GM18873 (cell line): ENCODE measurements around the gene DGKD.

Experiments used
- ATAC-seq: cut with Tn5 transposase; IDR thresholded peaks from one replicate; pipeline ENCODE4 v1.9.1; 2021; ENCODE audit warnings: mild to moderate bottlenecking, moderate library complexity, moderate number of reproducible peaks; ENCODE audit not compliant: unreplicated experiment, low FRiP score

DGKD gene, protein sequence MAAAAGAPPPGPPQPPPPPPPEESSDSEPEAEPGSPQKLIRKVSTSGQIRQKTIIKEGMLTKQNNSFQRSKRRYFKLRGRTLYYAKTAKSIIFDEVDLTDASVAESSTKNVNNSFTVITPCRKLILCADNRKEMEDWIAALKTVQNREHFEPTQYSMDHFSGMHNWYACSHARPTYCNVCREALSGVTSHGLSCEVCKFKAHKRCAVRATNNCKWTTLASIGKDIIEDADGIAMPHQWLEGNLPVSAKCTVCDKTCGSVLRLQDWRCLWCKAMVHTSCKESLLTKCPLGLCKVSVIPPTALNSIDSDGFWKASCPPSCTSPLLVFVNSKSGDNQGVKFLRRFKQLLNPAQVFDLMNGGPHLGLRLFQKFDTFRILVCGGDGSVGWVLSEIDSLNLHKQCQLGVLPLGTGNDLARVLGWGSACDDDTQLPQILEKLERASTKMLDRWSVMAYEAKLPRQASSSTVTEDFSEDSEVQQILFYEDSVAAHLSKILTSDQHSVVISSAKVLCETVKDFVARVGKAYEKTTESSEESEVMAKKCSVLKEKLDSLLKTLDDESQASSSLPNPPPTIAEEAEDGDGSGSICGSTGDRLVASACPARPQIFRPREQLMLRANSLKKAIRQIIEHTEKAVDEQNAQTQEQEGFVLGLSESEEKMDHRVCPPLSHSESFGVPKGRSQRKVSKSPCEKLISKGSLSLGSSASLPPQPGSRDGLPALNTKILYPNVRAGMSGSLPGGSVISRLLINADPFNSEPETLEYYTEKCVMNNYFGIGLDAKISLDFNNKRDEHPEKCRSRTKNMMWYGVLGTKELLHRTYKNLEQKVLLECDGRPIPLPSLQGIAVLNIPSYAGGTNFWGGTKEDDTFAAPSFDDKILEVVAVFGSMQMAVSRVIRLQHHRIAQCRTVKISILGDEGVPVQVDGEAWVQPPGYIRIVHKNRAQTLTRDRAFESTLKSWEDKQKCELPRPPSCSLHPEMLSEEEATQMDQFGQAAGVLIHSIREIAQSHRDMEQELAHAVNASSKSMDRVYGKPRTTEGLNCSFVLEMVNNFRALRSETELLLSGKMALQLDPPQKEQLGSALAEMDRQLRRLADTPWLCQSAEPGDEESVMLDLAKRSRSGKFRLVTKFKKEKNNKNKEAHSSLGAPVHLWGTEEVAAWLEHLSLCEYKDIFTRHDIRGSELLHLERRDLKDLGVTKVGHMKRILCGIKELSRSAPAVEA

DNA sequence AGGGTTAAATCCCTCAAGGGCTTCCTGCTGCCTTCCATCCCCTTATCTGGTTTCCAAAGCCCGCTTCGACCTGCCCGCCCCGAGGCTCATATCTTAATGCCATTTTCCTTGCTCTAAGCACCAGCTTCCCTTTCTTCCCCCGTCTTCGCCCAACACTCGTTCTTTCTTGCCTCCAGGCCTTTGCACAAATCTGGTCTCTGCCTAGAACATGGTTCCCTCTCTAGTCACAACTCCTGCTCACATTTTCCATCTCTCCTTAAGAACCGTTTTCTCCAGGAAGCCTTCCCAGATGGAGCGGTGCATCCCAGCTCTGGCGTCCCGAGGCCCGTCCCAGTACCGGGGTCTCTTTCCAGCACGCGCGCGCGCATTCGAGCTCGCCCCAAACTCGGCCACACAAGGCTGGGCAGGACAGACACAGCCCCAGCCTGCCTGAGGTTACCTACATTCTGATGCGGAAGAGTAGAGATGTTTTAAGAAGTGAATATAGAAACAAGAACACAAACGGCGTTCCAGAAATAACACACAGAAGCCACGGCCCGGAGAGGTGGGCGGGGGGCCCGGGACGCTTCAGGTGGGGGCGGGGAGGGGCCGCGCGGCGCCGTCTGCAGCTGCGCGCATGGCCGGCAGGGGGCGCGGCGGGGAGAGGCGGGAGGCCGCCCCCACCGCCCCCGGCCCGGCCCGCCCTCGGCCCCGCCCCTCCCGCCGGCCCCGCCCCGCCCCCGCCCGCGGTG lies at the start of gene DGKD:
Gene DGKD (plus strand): TSS at position 726 of the 731 bp plus-strand sequence. CDS start 25 bp downstream, outside the sequence.
- ATAC-seq: no peak

DNA sequence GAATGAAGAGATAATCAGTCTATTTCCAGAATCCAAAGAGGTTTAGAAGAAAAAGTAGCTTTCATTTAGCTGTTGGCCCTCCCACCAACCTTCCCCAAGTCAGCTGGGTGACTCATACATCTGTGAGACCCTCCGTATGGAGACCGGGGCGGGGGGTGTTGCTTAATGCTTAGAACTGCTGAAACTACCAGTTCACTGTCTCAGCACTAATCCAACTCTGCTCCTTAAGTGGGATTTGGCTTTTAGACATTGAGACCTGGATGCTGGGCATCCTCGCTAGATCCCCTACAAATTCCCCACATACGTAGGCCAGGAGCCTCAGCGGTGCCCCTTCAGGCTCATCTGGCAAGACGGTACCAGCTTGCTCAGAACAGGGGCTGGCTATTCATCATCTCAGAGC lies 46.7 kb upstream of the DGKD start, which contains the start of gene SAG:
Gene SAG (plus strand): TSS at position 252 of the 400 bp plus-strand sequence. CDS start 1,374 bp downstream, outside the sequence.
- ATAC-seq: no peak

DNA sequence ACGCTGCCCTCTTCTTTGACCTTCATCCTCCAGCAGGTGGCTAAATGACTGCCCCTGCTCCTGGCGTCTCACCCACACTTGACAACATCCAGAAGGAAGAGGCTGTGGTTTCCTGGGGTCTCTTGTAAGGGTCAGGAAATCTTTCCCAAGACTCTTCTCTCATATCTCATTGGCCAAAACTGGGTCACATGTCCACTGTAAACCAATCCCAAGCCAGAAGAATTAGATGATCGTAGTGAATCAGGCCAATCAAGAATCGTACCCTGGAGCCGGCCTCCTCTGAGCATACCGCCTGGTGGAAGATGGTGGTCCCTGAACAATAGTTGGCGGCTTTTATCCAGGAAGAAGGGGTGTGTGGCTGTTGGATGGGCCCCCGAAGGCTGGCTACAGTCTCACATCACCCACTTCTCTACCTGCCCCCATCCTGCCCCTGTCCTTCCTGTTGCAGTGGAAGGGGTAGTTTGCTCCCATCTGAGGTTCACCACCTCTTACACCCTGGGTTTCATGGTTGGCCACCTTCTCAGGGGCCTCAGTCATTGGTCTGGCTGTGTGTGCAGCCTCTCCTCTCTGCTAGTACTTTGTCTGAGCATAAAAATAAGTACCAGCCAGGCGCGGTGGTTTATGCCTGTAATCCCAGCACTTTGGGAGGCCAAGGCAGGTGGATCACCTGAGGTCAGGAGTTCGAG lies 42.9 kb upstream of the DGKD start:
- no peak for ATAC-seq

DNA sequence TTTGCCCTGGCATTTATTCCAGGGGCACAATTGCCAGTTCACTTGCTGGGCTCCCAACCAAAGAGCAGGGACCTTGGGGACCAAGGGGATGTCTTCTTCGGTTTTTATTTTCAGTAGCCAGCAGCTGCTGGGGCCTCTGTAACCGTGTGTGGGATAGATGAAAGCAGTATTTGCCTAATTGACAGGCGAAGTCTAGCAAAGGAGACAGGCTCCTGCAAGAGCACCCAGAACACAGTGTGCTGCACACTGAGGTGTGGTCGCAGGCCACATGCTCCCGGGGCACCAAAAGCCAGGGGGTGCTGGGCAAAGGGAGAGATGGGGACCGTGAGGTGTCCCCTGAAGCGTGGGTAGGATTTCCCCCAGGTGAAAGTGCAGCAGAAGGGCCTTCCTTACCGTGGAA lies 41.4 kb upstream of the DGKD start:
- ATAC-seq: no peak

DNA sequence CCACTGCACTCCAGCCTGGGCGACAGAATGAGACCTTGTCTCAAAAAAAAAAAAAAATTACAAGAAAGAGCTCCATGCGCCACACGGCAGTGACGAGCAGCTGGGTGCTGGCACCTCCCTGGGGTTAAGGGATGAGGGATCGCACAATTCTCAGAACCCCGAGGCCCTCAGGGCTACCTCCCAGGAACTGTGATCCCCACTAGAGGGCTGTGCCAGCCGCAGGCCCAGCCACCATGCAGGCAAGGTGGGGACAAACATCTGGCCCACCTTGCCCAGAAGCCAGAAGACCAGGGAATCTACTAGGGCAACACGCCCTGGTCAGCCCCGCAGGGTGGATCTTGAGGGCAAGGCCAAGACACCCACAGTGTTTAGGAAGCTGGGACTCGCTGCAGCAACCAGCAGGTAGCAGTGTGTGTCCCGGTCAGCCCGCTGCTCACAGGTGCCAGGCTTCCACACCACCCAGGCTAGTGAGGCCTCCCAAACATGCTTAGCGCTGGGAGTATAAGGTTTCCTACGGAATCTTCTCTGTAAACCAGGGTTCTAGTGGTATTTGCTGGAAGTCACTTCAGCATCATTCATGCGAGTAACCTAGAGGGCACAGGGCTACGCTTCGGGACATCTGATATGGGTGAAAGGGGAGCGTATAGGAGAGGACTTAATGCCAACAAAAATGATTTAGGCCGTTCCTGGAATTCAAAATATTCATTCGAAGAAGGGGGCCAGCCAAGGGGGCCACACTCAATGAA lies 39.9 kb upstream of the DGKD start:
- no peak for ATAC-seq

DNA sequence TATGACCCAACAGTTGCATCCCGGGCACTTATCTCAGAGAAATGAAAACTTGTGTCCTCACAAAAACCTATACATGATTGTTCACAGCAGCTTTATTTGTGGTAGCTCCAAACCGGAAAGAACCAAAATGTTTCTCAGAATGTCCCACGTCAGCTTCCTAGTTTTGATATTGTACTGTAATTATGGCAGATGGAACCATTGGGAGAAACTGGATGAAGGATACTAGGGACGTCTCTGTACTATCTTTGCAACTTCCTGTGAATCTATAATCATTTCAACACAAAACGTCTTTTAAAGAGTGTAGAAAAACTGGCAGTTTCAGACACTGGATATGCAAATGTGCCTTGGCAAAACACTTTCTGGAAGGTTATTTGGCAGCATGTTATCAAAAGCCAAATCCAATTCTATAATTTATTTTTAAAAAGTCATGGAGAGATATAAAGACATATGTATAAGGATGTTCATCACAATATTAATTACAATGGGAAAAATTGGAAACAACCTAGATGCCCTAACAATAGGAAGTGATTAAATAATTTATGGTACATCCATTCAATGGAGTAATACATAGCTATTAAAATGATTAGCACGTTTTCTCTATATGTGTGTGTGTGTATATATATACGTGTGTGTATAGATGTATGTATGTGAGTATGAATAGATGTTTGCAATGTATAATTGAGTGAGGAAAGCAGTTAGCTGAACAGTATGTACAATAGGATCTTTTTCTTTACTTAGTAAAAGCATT lies 36.9 kb upstream of the DGKD start:
- no peak for ATAC-seq

DNA sequence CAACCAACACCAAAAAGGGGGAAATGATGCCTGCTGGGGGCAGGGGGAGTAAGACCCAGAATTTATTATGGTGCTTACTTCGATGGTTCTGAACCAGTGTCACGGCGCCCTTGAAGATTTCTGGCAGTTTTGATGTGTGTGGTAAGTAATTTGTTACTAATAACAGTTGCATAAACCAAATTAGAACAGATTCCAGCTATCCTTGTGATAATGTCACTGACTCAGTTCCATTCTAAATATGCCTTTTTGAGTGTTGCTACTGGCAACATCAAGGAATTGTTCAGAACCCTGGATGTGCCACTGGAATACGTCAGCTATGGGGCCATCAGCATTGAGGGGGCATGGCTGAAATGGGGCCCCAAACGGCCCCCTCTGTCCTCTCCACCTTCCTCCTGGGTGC lies 35.0 kb upstream of the DGKD start:
- ATAC-seq: no peak

DNA sequence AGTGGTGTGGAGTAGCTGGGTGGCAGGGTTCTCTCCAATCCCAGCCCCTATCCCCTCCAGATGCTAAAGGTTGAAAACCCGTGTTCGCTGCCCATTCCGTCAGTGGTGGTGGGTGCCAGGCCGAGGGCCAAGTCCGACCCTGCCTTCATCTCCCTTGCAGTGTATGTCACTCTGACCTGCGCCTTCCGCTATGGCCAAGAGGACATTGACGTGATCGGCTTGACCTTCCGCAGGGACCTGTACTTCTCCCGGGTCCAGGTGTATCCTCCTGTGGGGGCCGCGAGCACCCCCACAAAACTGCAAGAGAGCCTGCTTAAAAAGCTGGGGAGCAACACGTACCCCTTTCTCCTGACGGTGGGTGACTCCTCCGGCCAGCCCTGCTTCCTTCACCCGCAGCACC lies 33.8 kb upstream of the DGKD start:
- ATAC-seq: no peak

DNA sequence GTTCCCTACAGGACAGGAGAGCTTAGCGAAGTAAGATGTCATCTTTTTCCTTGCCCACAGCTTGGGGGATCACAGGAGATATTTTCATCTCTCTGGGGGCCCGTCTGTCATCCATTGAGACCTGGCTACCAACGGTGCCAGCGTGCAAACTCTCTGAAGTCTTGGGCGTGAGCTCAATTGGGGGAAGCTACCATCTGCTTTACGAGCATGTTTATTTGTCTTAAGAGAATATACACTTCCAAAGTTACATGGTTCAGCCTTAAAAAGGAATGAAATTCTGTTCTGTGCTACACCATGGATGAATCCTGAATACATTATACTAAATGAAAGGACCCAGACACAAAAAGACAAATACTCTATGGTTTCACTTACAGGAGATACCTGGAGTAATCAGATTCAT lies 33.1 kb upstream of the DGKD start:
- ATAC-seq: no peak

DNA sequence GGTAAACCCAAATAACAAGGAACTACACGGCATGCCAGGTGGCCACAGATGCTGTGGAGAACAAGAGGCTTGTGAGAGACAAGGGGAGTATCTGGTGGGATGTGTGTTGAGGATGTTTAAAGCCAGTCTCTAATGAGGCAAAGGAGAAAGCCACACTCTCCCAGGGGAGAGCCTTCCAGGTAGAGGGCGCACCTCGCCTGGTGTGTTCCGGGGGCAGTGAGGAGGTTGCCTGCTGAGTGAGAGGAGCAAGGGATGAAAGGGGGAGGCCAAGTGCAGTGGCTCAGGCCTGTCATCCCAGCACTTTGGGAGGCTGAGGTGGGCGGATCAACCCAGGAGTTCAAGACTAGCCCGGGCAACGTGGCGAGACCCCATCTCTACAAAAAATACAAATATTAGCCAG lies 30.4 kb upstream of the DGKD start:
- no peak for ATAC-seq

DNA sequence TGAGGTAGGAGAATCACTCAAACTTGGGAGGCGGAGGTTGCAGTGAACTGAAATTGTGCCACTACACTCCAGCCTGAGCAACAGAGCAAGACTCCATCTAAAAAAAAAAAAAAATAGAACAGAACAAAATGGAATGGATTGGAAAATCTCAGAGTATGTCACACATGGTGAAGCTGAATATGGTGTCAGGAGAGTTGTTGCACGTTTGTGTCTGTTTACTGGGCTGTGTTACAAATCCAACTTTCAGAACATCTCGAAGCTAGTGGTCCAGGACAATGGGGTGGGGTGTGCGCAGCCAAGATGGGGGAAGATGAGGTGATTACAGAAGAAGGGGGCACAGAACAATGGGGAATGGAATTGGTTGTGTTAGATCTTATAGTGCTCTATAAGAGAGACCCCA lies 29.0 kb upstream of the DGKD start:
- ATAC-seq: no peak

DNA sequence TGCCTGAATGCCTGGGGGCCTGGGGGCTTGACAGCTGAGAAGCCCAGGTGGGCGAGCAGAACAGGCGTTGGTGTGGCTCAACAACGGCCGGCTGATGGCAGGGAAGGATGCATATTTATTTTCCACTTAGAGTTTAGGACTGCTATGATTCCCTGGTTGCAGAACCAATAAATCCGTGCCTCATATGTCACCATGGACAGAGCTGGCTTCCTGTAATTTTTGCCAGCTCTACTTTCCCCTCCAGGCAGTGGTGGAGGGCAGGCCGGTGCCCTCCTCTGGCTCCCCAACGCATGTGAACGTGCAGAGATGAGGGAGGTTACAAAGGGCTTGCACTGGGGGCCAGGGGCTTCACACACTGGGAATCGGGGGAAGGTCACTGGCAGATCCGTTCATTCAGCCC lies 28.5 kb upstream of the DGKD start:
- no peak for ATAC-seq

DNA sequence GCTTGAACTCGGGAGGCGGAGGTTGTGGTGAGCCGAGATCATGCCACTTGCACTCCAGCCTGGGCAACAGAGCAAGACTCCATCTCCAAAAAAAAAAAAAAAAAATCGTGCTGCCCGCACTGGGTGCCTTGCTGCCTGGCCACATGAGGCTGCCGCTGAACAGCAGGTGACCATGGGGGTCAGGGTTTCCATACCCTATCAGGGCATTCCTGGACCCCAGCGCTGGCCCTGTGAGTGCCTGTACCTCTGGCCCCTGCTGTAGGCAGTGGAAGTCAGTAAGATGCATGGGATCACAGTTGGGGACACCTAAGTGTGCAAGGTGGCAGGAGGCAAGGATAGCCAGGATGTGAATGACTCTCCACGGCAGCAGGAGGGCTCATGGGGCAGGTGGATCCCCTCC lies 27.8 kb upstream of the DGKD start:
- ATAC-seq: no peak

DNA sequence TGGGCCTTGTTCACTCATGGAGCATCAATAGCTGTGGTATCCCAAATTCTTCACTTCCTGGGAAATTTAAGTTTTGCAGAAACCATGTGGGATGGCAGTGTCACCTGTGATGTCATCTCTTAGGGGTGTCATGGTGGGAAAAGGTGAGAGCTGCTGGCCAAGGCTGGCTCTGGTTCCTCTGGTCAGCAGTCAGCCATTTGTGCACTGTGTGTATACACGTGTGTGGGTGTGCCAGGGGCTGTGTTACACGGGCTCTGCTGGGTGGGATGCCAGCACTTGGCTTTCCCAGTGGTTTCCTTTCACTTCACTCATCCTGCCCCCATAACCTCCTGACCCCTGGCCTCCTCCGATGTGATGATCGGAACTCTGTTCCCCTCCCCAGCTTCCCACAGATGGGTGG lies 25.4 kb upstream of the DGKD start:
- ATAC-seq: no peak

DNA sequence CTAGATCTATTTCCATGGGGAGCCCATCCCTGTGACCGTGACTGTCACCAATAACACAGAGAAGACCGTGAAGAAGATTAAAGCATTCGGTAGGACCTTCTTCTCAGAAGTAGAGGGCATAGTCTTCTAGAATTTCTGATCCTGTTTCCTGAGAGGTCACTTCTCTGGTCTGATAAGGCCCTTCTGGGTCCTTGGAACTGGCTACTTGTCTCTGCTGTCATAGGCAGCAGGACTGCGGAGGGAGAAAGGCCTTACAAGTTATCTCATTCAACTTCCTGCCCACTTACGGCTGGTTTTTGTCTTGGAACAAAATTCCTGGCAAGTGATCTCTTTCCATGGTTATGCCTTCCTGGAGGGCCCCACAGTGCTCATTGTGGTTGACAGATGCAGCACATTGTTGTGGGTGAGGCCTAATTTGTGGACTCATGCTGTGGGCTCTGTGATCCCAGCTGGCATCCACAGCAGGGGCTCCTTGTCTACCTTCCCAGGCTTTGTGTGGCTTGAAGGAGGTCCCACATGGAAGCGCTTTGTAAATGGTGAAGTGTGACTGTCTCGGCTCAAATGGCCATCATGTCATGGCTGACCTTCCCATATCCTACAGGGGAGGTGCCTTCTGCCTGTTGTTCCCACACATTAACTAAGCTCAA lies 24.7 kb upstream of the DGKD start:
- no peak for ATAC-seq

DNA sequence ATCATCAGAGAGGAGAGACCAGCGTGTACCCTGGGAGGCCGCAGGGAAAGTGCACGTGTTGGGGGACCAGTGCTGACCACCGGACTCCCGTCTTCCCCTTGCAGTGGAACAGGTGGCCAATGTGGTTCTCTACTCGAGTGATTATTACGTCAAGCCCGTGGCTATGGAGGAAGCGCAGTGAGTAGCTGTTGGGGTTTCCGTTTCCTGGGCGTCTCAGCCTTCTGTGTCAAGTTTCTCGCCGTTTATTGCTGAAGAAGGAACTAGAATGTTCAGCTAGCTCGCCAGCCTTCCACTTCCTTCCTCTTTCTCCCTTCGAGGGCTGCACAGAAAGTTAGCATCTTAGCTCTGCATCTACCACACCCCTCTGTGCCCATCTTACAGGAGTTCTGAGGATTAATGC lies 22.8 kb upstream of the DGKD start:
- peak; percentile 66 for ATAC-seq

DNA sequence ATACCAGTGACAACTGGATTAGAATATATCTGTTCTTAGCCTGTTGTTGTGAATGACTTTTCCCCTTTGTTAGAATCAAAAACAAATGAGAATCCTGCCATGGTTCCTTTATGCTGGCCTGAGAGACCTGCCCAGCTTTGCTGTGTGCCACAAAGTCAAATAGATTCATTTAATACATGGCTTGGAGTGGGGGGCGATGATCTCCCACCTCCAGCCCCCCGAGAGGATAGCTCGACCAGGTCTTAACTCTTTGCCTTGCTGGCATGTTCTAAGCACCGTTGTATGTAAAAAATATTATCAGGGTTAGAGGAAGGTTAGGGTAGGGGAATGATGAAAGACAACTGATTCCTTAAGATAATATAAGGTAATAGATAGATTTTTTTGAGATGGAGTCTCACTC lies 22.2 kb upstream of the DGKD start:
- no peak for ATAC-seq

DNA sequence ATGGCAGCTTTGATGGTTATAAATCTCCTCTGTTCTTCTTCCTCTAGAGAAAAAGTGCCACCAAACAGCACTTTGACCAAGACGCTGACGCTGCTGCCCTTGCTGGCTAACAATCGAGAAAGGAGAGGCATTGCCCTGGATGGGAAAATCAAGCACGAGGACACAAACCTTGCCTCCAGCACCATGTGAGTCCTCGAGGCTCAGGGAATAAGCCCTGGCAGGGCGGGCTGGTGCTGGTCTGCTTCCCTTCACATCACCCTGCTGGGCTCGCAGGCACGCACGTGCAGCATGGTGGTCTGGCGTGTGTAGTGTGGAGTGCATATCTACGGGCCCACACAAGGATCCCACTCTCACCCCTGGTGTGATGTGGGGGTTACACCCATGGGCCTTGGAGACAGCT lies 19.4 kb upstream of the DGKD start:
- no peak for ATAC-seq
